Mucosa of stomach (tissue), 1 donor: ENCODE results near the gene SHROOM1.
"Not testable (repeated sequence)": the region's sequence is repeated elsewhere in the genome, so short reads cannot be mapped to it uniquely, and the experiment has no call there.

Source experiments
- H3K27me3 ChIP-seq: one replicate; pipeline ENCODE4 v1.7.0; 2013; ENCODE audit warnings: mild to moderate bottlenecking, low read length; ENCODE audit not compliant: control insufficient read depth, insufficient read depth
- H3K36me3 ChIP-seq: one replicate; pipeline ENCODE4 v1.7.0; 2013; ENCODE audit warnings: low read length; ENCODE audit not compliant: control insufficient read depth, insufficient read depth
- H3K4me1 ChIP-seq: one replicate; pipeline ENCODE4 v1.7.0; 2013; ENCODE audit warnings: mild to moderate bottlenecking, low read length; ENCODE audit not compliant: control insufficient read depth, insufficient read depth
- H3K4me3 ChIP-seq: one replicate; pipeline ENCODE4 v1.7.0; 2013; ENCODE audit warnings: low read length
- H3K9ac ChIP-seq: one replicate; pipeline ENCODE4 v1.7.0; 2013; ENCODE audit warnings: mild to moderate bottlenecking, low read length, moderate library complexity
- H3K9me3 ChIP-seq: one replicate; pipeline ENCODE4 v1.7.0; 2013; ENCODE audit warnings: mild to moderate bottlenecking, low read length, moderate library complexity; ENCODE audit not compliant: control insufficient read depth
- donor health status: Pancreatic carcinoma.

The SHROOM1 gene

GRCh38 chr5:132810605-132811004 lies 19.8 kb downstream of the SHROOM1 start:
- Histone ChIP-seq H3K36me3 (no peaks in the 10 kb centered on the region), H3K27me3 (peaks cover 6% of the 10 kb centered on the region), H3K4me3 (no peak overlapping the region), H3K4me1 (peaks cover 19% of the 10 kb centered on the region), H3K9me3 (no peaks in the 10 kb centered on the region), H3K9ac (no peak overlapping the region)

GRCh38 chr5:132808866-132809265 lies 21.6 kb downstream of the SHROOM1 start:
- Histone ChIP-seq H3K4me3 (no peak overlapping the region), H3K9me3 (no peaks in the 10 kb centered on the region), H3K27me3 (peaks cover 3% of the 10 kb centered on the region), H3K9ac (no peak overlapping the region), H3K36me3 (no peaks in the 10 kb centered on the region), H3K4me1 (peaks cover 19% of the 10 kb centered on the region)

- H3K4me3 ChIP-seq = no peak overlapping the region
- no peaks in the 10 kb centered on the region for H3K36me3 ChIP-seq
- no peaks in the 10 kb centered on the region for H3K27me3 ChIP-seq
- H3K9ac ChIP-seq = no peak overlapping the region
- H3K4me1 ChIP-seq = peaks cover 19% of the 10 kb centered on the region
- H3K9me3 ChIP-seq = no peaks in the 10 kb centered on the region
These were observed 22.0 kb downstream of the SHROOM1 start for GRCh38 chr5:132808448-132808847.

GRCh38 chr5:132807163-132807838 lies 23.1 kb downstream of the SHROOM1 start:
- Histone ChIP-seq H3K4me1 (peaks cover 19% of the 10 kb centered on the region), H3K9me3 (no peaks in the 10 kb centered on the region), H3K9ac (peak overlapping the region; percentile 8), H3K36me3 (no peaks in the 10 kb centered on the region), H3K27me3 (no peaks in the 10 kb centered on the region), H3K4me3 (peak overlapping the region; percentile 1)

- not testable (repeated sequence) for H3K27me3 ChIP-seq, H3K36me3 ChIP-seq, H3K9me3 ChIP-seq
- Histone ChIP-seq H3K9ac (peak overlapping the region; percentile 8), H3K4me1 (peaks cover 19% of the 10 kb centered on the region), H3K4me3 (peak overlapping the region; percentile 1)
These were observed 23.7 kb downstream of the SHROOM1 start for GRCh38 chr5:132806804-132807162.

GRCh38 chr5:132805872-132806271 lies 24.6 kb downstream of the SHROOM1 start:
- H3K9me3 ChIP-seq, H3K36me3 ChIP-seq, H3K27me3 ChIP-seq, H3K9ac ChIP-seq, H3K4me3 ChIP-seq: not testable (repeated sequence)
- peaks cover 19% of the 10 kb centered on the region for H3K4me1 ChIP-seq

GRCh38 chr5:132804219-132804618 lies 26.2 kb downstream of the SHROOM1 start:
- H3K27me3 ChIP-seq, H3K9ac ChIP-seq, H3K36me3 ChIP-seq, H3K4me3 ChIP-seq, H3K9me3 ChIP-seq: not testable (repeated sequence)
- H3K4me1 ChIP-seq = peaks cover 19% of the 10 kb centered on the region

- not testable (repeated sequence) for H3K27me3 ChIP-seq, H3K9ac ChIP-seq, H3K4me1 ChIP-seq, H3K9me3 ChIP-seq, H3K4me3 ChIP-seq, H3K36me3 ChIP-seq
These were observed 27.8 kb downstream of the SHROOM1 start for GRCh38 chr5:132802685-132803066.

GRCh38 chr5:132802044-132802684 lies 28.3 kb downstream of the SHROOM1 start:
- no peaks in the 10 kb centered on the region for H3K27me3 ChIP-seq
- no peaks in the 10 kb centered on the region for H3K36me3 ChIP-seq
- no peak overlapping the region for H3K4me3 ChIP-seq
- H3K9me3 ChIP-seq = no peaks in the 10 kb centered on the region
- H3K9ac ChIP-seq = no peak overlapping the region
- peaks cover 4% of the 10 kb centered on the region for H3K4me1 ChIP-seq

GRCh38 chr5:132800545-132800944 lies 29.9 kb downstream of the SHROOM1 start:
- Histone ChIP-seq H3K9ac (no peak overlapping the region), H3K4me3 (no peak overlapping the region), H3K27me3 (no peaks in the 10 kb centered on the region), H3K9me3 (no peaks in the 10 kb centered on the region), H3K36me3 (no peaks in the 10 kb centered on the region), H3K4me1 (no peaks in the 10 kb centered on the region)

GRCh38 chr5:132799392-132799791 lies 31.1 kb downstream of the SHROOM1 start:
- H3K9ac ChIP-seq = no peak overlapping the region

GRCh38 chr5:132797651-132798050 lies 32.8 kb downstream of the SHROOM1 start:
- H3K4me3 ChIP-seq = no peak overlapping the region
- H3K27me3 ChIP-seq = no peaks in the 10 kb centered on the region
- H3K36me3 ChIP-seq = no peaks in the 10 kb centered on the region
- H3K9ac ChIP-seq = no peak overlapping the region
- no peaks in the 10 kb centered on the region for H3K4me1 ChIP-seq
- no peaks in the 10 kb centered on the region for H3K9me3 ChIP-seq

More at GRCh38 chr5:132799392-132799791, 31.1 kb downstream of the SHROOM1 start:
- H3K4me3 ChIP-seq = no peak overlapping the region
- no peaks in the 10 kb centered on the region for H3K27me3 ChIP-seq
- H3K9me3 ChIP-seq = no peaks in the 10 kb centered on the region
- H3K4me1 ChIP-seq = no peaks in the 10 kb centered on the region
- no peaks in the 10 kb centered on the region for H3K36me3 ChIP-seq
